Esophagus muscularis mucosa (tissue), 4 donors: ENCODE data around the gene AFAP1L1. TPM values are rescaled to one million over a fixed set of nuclear protein-coding genes. Genes with fewer than 3 reads are reported as not detected.

ENCODE experiments used
- DNase-seq: peaks from one replicate; pipeline ENCODE4 v3.0.0-alpha.2; 2017; ENCODE audit errors: extremely low spot score
- H3K27ac ChIP-seq, 4 donors: fragments of 200-600 bp; sonication (generic); replicated peaks in 1 of 4; 1 replicate in 3 of 4; 2 replicates in 1 of 4; pipeline ENCODE4 v1.5.1; 2016 to 2019; ENCODE audit warnings: mild to moderate bottlenecking in 1 of 4
- H3K27me3 ChIP-seq, 4 donors: fragments of 200-600 bp; sonication (generic); one replicate each; pipeline versions ENCODE4 v1.5.1 to v1.6.0; 2016 to 2019
- H3K36me3 ChIP-seq, 4 donors: fragments of 200-600 bp; sonication (generic); one replicate each; pipeline ENCODE4 v1.5.1; 2016 to 2019
- H3K4me1 ChIP-seq, 4 donors: fragments of 200-600 bp; sonication (generic); one replicate each; pipeline ENCODE4 v1.5.1; 2016 to 2019
- H3K4me3 ChIP-seq, 4 donors: fragments of 200-600 bp; sonication (generic); 1 replicate in 2 of 4; 2 replicates in 2 of 4; pipeline ENCODE4 v1.5.1; 2016 to 2019; ENCODE audit warnings: mild to moderate bottlenecking in 4 of 4, moderate library complexity in 1 of 4
- H3K9me3 ChIP-seq, 4 donors: fragments of 200-600 bp; sonication (generic); 1 replicate in 3 of 4; 2 replicates in 1 of 4; pipeline ENCODE4 v1.5.1; 2016 to 2019
- EP300 ChIP-seq: sonication (generic); formaldehyde crosslinking; IDR thresholded peaks from one replicate; pipeline ENCODE4 v1.6.1; 2017; ENCODE audit warnings: antibody characterized with exemption
- POLR2A ChIP-seq: fragments of 450-650 bp; IDR thresholded peaks from one replicate; pipeline ENCODE4 v1.6.1; 2017; ENCODE audit warnings: antibody characterized with exemption, moderate library complexity, mild to moderate bottlenecking, low read depth
- POLR2AphosphoS5 ChIP-seq, 2 donors: sonication (generic); formaldehyde crosslinking; IDR thresholded peaks; one replicate each; pipeline ENCODE4 v1.6.1; 2017; ENCODE audit warnings: antibody characterized with exemption in 2 of 2
- WGBS: methylation state at CpG from one replicate; pipeline ENCODE4 v1.1.5; 2018; 5-methylcytosine and 5-hydroxymethylcytosine counted together
- intact Hi-C: fragments of 100-400 bp; cut with DNase I; formaldehyde crosslinking; loops from one replicate; pipeline ENCODE4 v1.15.1; 2023
- total RNA-seq, 4 donors: library from RNA; depleted of rRNA; stranded (reverse); fragments of >200 nt; gene quantifications; one replicate each; pipeline versions ENCODE4 v1.1.0 to v1.2.1, GENCODE V29; 2016
- TF ChIP-seq, protein P1 (sequence below), 3 experiments: fragments of 200-600 bp in 2 of 3; fragments of 450-650 bp in 1 of 3; sonication (generic) in 2 of 3; IDR thresholded peaks; one replicate each; pipeline ENCODE4 v1.5.1; 2017 to 2019; ENCODE audit warnings: antibody characterized with exemption in 3 of 3, mild to moderate bottlenecking in 2 of 3, moderate library complexity in 1 of 3

AFAP1L1 gene
- total RNA-seq, 4 donors from 2014 or later = 10.0 to 23.8 (median 16.6) TPM

DNA sequence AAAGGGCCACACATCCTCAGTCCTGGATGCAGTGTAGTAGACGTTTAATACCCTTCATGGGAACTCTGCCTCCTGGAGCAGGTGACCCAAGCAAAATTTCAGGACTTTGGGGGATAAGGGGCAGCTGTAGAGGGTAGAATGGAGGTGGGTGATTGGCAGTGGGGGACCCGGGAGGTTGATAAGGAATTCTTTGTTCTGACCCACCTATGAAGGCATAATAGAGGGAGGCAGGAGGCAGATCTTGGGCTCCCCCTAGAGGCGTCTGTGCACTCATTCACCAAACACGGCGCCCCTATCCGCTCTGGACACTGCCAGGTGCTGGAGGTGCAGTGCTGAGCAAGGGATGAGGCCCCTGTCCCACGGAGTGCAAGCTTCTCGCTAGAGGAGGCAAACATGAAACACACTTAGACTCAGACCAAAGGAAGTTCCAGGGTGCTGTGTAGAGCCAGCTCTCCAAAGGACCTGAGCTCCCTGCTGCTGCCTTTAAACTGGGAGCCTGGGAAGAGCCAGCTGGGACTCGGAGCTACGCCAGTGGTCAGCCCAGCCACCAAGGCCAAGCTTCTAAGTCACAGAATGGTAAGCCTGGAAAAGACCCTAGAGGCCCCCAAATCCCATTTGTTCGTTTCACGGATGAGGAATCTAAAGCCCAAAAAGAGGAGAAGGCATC, 99.8 kb downstream of the AFAP1L1 start:
- TF ChIP-seq, protein P1, sequence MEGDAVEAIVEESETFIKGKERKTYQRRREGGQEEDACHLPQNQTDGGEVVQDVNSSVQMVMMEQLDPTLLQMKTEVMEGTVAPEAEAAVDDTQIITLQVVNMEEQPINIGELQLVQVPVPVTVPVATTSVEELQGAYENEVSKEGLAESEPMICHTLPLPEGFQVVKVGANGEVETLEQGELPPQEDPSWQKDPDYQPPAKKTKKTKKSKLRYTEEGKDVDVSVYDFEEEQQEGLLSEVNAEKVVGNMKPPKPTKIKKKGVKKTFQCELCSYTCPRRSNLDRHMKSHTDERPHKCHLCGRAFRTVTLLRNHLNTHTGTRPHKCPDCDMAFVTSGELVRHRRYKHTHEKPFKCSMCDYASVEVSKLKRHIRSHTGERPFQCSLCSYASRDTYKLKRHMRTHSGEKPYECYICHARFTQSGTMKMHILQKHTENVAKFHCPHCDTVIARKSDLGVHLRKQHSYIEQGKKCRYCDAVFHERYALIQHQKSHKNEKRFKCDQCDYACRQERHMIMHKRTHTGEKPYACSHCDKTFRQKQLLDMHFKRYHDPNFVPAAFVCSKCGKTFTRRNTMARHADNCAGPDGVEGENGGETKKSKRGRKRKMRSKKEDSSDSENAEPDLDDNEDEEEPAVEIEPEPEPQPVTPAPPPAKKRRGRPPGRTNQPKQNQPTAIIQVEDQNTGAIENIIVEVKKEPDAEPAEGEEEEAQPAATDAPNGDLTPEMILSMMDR (IDR thresholded peaks at IDR 0.05) = peak; percentile 53 to 77 (median 57)
- TF ChIP-seq POLR2A = no peak
- TF ChIP-seq POLR2AphosphoS5 (IDR thresholded peaks at IDR 0.05) = no peak
- TF ChIP-seq EP300 = no peak
- no peak for DNase-seq
- peak overlapping the region; percentile 71 to 97 (median 76) for H3K27ac ChIP-seq
- WGBS = 56% methylated on average over 9 of the region's 12 CpGs
- H3K27me3 ChIP-seq = no peaks in the 10 kb centered on the region
- H3K4me3 ChIP-seq = no peak overlapping the region
- H3K36me3 ChIP-seq = no peaks in the 10 kb centered on the region
- H3K9me3 ChIP-seq = no peaks in the 10 kb centered on the region
- peaks cover 16 to 66% (median 53%) of the 10 kb centered on the region in 4 donors for H3K4me1 ChIP-seq
- intact Hi-C loops = no loop called here

DNA sequence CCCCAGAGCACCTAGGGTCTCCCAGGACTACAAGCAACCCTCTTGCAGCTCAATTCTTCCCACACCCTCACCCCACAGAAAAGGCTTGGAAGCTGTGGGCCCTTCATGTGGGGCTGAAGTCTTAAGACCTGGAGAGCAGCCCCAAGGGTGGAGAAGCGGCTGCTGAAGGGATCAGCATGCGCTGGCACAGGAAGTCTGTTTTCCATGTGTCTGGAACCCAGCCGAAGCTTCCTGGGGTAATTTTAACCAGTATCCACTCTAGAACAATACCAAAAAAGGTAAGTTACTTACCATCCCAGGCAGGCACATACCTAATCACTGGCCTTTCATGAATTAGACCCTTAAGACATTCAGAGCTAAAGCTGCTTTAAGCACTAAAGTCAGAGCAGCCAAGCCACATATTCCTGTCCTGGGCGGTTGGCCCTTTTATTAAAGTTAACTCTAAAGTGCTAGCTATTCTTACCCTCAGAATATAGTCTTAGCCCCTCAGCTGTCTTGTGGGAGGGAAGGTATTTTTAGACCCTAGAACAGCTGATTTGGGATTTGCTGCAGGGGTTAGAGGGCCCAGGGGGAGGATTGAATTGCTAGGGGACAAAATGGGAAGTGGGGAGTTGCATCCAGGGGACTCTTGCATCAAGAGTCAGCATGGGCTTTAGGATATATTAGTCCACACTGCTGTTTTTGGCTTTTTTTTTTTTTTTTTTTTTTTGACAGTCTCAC, 100.6 kb downstream of the AFAP1L1 start:
- Histone ChIP-seq H3K9me3 (no peaks in the 10 kb centered on the region), H3K4me3 (no peak overlapping the region), H3K36me3 (no peaks in the 10 kb centered on the region), H3K27ac (peak overlapping the region; percentile 71 to 97 (median 76)), H3K4me1 (peaks cover 13 to 60% (median 49%) of the 10 kb centered on the region in 4 donors), H3K27me3 (no peaks in the 10 kb centered on the region)
- intact Hi-C loops = no loop called here
- DNase-seq = no peak
- TF ChIP-seq POLR2AphosphoS5 (IDR thresholded peaks at IDR 0.05) = peak; percentile 28 to 56
- TF ChIP-seq EP300 = no peak
- WGBS = 25% methylated on average over 4 of the region's 4 CpGs

DNA sequence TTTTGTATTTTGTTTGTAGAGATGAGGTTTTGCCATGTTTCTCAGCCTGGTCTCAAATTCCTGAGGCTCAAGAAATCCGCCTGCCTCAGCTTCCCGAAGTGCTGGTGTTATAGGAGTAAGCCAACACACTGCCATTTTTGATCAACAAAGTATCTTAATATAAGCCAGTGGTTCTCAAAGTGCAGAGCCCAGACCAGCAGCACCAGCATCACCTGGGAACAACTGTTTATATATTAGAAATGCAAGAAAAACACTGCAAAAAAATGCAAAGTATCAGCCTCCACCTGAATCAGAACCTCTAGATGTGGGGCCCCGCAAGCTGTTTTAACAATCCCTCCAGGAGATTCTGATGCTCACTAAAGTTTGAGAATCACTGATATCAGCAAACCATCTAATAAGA, 101.3 kb downstream of the AFAP1L1 start:
- Histone ChIP-seq H3K9me3 (no peaks in the 10 kb centered on the region), H3K4me1 (peaks cover 10 to 59% (median 45%) of the 10 kb centered on the region in 4 donors), H3K36me3 (no peaks in the 10 kb centered on the region), H3K27ac (peak overlapping the region; percentile 71 to 97 (median 76)), H3K4me3 (no peak overlapping the region), H3K27me3 (no peaks in the 10 kb centered on the region)
- 77% methylated on average over 3 of the region's 3 CpGs for WGBS
- intact Hi-C loops = no loop called here
- TF ChIP-seq, protein P1 (IDR thresholded peaks at IDR 0.05) = no peak
- TF ChIP-seq POLR2A = no peak
- no peak for TF ChIP-seq POLR2AphosphoS5 (IDR thresholded peaks at IDR 0.05)
- no peak for DNase-seq

DNA sequence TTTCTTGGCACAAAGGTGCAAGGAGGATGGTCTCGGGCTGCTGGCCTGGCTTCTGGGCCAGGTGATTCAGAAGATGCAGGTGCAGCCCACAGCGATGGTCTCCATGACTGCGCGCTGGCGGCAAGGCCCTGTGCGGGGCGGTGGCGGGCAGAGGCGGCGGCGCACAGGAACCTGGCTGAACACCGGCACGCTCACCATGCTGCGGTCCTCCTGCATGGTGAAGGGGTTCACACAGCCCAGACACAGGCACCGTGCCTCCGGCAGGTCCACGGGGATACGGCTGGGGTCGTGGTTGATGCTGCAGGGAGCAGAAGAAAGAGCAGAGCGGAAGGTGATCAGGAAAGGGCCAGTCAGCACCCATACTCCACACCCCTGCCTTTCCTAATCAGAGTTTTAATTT, 102.6 kb downstream of the AFAP1L1 start:
- no peak for TF ChIP-seq POLR2A
- no peak for TF ChIP-seq EP300
- TF ChIP-seq, protein P1 (IDR thresholded peaks at IDR 0.05) = no peak
- TF ChIP-seq POLR2AphosphoS5 (IDR thresholded peaks at IDR 0.05) = no peak
- WGBS = 95% methylated on average over 19 of the region's 20 CpGs
- peak overlapping the region; percentile 44 to 97 (median 72) for H3K27ac ChIP-seq

DNA sequence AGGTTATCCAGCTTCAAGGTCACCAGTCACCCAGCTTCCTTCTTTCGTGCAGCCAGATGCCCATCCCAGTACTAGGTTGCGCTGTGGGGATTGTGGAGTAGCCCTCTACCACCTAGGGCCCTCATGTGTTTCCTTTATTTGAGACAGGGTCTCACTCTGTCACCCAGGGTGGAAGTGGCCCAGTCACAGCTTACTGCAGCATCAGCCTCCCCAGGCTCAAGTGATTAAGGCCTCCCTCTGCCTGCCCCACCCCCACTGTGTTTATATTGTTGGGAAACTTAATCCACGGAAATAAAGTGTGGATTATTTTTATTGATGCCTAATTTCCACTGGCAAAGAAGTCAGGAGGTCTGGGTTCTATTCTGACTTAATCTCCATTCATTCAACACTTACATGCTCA, 103.1 kb downstream of the AFAP1L1 start:
- Histone ChIP-seq H3K4me3 (no peak overlapping the region), H3K9me3 (no peaks in the 10 kb centered on the region), H3K27ac (peak overlapping the region; percentile 44 to 97 (median 72)), H3K27me3 (no peaks in the 10 kb centered on the region), H3K36me3 (no peaks in the 10 kb centered on the region), H3K4me1 (peaks cover 16 to 72% (median 59%) of the 10 kb centered on the region in 4 donors)
- TF ChIP-seq, protein P1 (IDR thresholded peaks at IDR 0.05) = no peak
- no peak for TF ChIP-seq POLR2AphosphoS5 (IDR thresholded peaks at IDR 0.05)
- no peak for TF ChIP-seq EP300
- no peak for TF ChIP-seq POLR2A
- intact Hi-C loops = no loop called here
- 77% methylated on average over 2 of the region's 3 CpGs for WGBS
- DNase-seq = no peak

More for the DNA sequence above, 102.6 kb downstream of the AFAP1L1 start:
- intact Hi-C loops = no loop called here
- Histone ChIP-seq H3K4me1 (peaks cover 13 to 67% (median 54%) of the 10 kb centered on the region in 4 donors), H3K4me3 (no peak overlapping the region), H3K36me3 (no peaks in the 10 kb centered on the region), H3K27me3 (no peaks in the 10 kb centered on the region), H3K9me3 (no peaks in the 10 kb centered on the region)
- no peak for DNase-seq
